Common myeloid progenitor, CD34-positive (primary cell): ENCODE results near the gene THAP2.
"Not testable (repeated sequence)": the region's sequence is repeated elsewhere in the genome, so short reads cannot be mapped to it uniquely, and the experiment has no call there.

Source experiments
- CTCF ChIA-PET: fragments of 350-600 bp; sonication (Branson Sonifier 250); formaldehyde crosslinking; loops from one replicate; lab custom pipeline; 2021; ENCODE audit warnings: antibody characterized with exemption; lab: Charles Lee
- POLR2A ChIA-PET: fragments of 350-600 bp; sonication (Branson Sonifier 250); formaldehyde crosslinking; loops from one replicate; lab custom pipeline; 2021; ENCODE audit warnings: antibody characterized with exemption; lab: Charles Lee
- DNase-seq, 3 donors: peaks; one replicate each; pipeline versions ENCODE4 v3.0.0 to v3.0.0-alpha.2; 2013
- H3K27ac ChIP-seq, 2 experiments: 1 replicate in 1 of 2; 2 replicates in 1 of 2; pipeline ENCODE4 v1.7.0; 2013; ENCODE audit warnings: inconsistent platforms in 2 of 2, low read length in 2 of 2, mild to moderate bottlenecking in 2 of 2, low read depth in 1 of 2, moderate library complexity in 1 of 2; ENCODE audit not compliant: severe bottlenecking in 2 of 2, insufficient read depth in 1 of 2, poor library complexity in 1 of 2
- H3K27me3 ChIP-seq, 5 experiments: replicated peaks in 2 of 5; 1 replicate in 3 of 5; 2 replicates in 2 of 5; pipeline versions ENCODE4 v1.6.1 to v1.7.0; 2013; ENCODE audit warnings: low read length in 4 of 5, mild to moderate bottlenecking in 2 of 5, moderate library complexity in 2 of 5, inconsistent platforms in 1 of 5; ENCODE audit not compliant: insufficient read depth in 5 of 5, control insufficient read depth in 4 of 5
- H3K36me3 ChIP-seq, 4 experiments: 1 replicate in 2 of 4; 2 replicates in 2 of 4; pipeline versions ENCODE4 v1.6.1 to v1.7.0; 2013; ENCODE audit warnings: low read length in 3 of 4, control low read depth in 1 of 4, mild to moderate bottlenecking in 1 of 4; ENCODE audit not compliant: control insufficient read depth in 4 of 4, insufficient read depth in 4 of 4
- H3K4me1 ChIP-seq, 4 experiments: 1 replicate in 3 of 4; 2 replicates in 1 of 4; pipeline versions ENCODE4 v1.6.1 to v1.7.1; 2013; ENCODE audit warnings: low read length in 3 of 4, mild to moderate bottlenecking in 3 of 4, control low read depth in 1 of 4, inconsistent platforms in 1 of 4, moderate library complexity in 1 of 4; ENCODE audit not compliant: control insufficient read depth in 4 of 4, insufficient read depth in 4 of 4; ENCODE audit errors: control extremely low read depth in 1 of 4
- H3K4me3 ChIP-seq, 7 experiments: 1 replicate in 4 of 7; 2 replicates in 3 of 7; pipeline versions ENCODE4 v1.5.1 to v1.7.0; 2013; ENCODE audit warnings: mild to moderate bottlenecking in 7 of 7, low read length in 6 of 7, moderate library complexity in 6 of 7, inconsistent platforms in 2 of 7, low read depth in 2 of 7, control low read depth in 1 of 7; ENCODE audit not compliant: insufficient read depth in 4 of 7, control insufficient read depth in 1 of 7; ENCODE audit errors: extremely low read depth in 1 of 7
- H3K9me3 ChIP-seq, 5 experiments: 1 replicate in 4 of 5; 2 replicates in 1 of 5; pipeline versions ENCODE4 v1.6.1 to v1.7.1; 2013; ENCODE audit warnings: low read length in 4 of 5, mild to moderate bottlenecking in 2 of 5, inconsistent platforms in 1 of 5, low read depth in 1 of 5, moderate library complexity in 1 of 5; ENCODE audit not compliant: control insufficient read depth in 4 of 5, insufficient read depth in 2 of 5; ENCODE audit errors: control extremely low read depth in 1 of 5
- WGBS: methylation state at CpG from one replicate; pipeline ENCODE4 v1.1.5; 2013; ENCODE audit not compliant: insufficient coverage; 5-methylcytosine and 5-hydroxymethylcytosine counted together

The THAP2 gene

GRCh38 chr12:71685914-71686657 lies 22.0 kb downstream of the THAP2 start, which contains the start of gene TMEM19:
Gene TMEM19 (plus strand): TSS chr12:71686082. CDS start chr12:71686681, 599 bp downstream.
- no peaks in the 10 kb centered on the region for H3K9me3 ChIP-seq
- ChIA-PET POLR2A (interaction anchor here (1.4 to 1.8 kb wide), 2 partner anchors 22 to 68 kb away, joined by 3 to 21 read pairs; partner anchors contain the start of genes RAB21, THAP2 and ZFC3H1), CTCF (interaction anchor here (0.7 to 5.1 kb wide), 6 partner anchors 13 to 151 kb away, joined by 3 to 37 read pairs (median 4); partner anchors contain the start of genes THAP2 and ZFC3H1)
- WGBS = 0% methylated on average over 29 of the region's 63 CpGs
- peaks cover 9 to 36% (median 15%) of the 10 kb centered on the region in 4 experiments for H3K4me1 ChIP-seq
- peak; percentile 89 to 92 (median 92) for DNase-seq
- no peaks in the 10 kb centered on the region for H3K36me3 ChIP-seq
- H3K4me3 ChIP-seq = peak within 1 kb of the TSS; percentile 68 to 98 (median 86)
- peak within 1 kb of the TSS; percentile 75 to 83 for H3K27ac ChIP-seq
- H3K27me3 ChIP-seq = no peaks in the 10 kb centered on the region

GRCh38 chr12:71686658-71687025 lies 22.5 kb downstream of the THAP2 start:
- no peaks in the 10 kb centered on the region for H3K27me3 ChIP-seq
- peak overlapping the region; percentile 75 to 83 for H3K27ac ChIP-seq
- no peaks in the 10 kb centered on the region for H3K36me3 ChIP-seq
- DNase-seq = peak in 2 of 3 donors; percentile 14 to 46
- ChIA-PET CTCF (interaction anchor here (0.9 to 5.1 kb wide), 4 partner anchors 14 to 151 kb away, joined by 3 to 37 read pairs (median 16); partner anchors contain the start of genes THAP2 and ZFC3H1), POLR2A (interaction anchor here (1.4 to 1.8 kb wide), 2 partner anchors 23 to 68 kb away, joined by 3 to 21 read pairs; partner anchors contain the start of genes RAB21, THAP2 and ZFC3H1)
- H3K9me3 ChIP-seq = no peaks in the 10 kb centered on the region
- no CpG with 5 or more reads among the region's 3 CpGs for WGBS
- peak overlapping the region in 6 of 7 experiments; percentile 80 to 98 (median 86) for H3K4me3 ChIP-seq
- H3K4me1 ChIP-seq = peaks cover 9 to 36% (median 15%) of the 10 kb centered on the region in 4 experiments

GRCh38 chr12:71687172-71687571 lies 23.1 kb downstream of the THAP2 start:
- H3K27ac ChIP-seq = peak overlapping the region in 1 of 2 experiments; percentile 83
- POLR2A ChIA-PET, H3K9me3 ChIP-seq, DNase-seq, H3K36me3 ChIP-seq, H3K27me3 ChIP-seq: not testable (repeated sequence)
- WGBS = 70% methylated on average over 2 of the region's 11 CpGs
- CTCF ChIA-PET = interaction anchor here (0.9 to 5.1 kb wide), 3 partner anchors 23 to 150 kb away, joined by 3 to 37 read pairs (median 30); partner anchors contain the start of genes THAP2 and ZFC3H1
- H3K4me1 ChIP-seq = peaks cover 9 to 36% (median 15%) of the 10 kb centered on the region in 4 experiments
- H3K4me3 ChIP-seq = peak overlapping the region in 5 of 7 experiments; percentile 80 to 90 (median 86)

GRCh38 chr12:71688961-71689570 lies 25.0 kb downstream of the THAP2 start:
- ChIA-PET POLR2A (no interaction called here), CTCF (interaction anchor here (1.1 kb wide), 1 partner anchor 26 kb away, joined by 3 read pairs; the partner anchor contains the start of gene ZFC3H1)
- WGBS = 100% methylated on average over 2 of the region's 5 CpGs
- Histone ChIP-seq H3K27me3 (no peaks in the 10 kb centered on the region), H3K36me3 (peaks cover 0 to 2% (median 0%) of the 10 kb centered on the region in 4 experiments), H3K27ac (no peak overlapping the region), H3K4me1 (peaks cover 9 to 33% (median 15%) of the 10 kb centered on the region in 4 experiments), H3K9me3 (no peaks in the 10 kb centered on the region), H3K4me3 (no peak overlapping the region)
- no peak for DNase-seq

GRCh38 chr12:71691504-71692129 lies 27.5 kb downstream of the THAP2 start:
- peaks cover 4 to 17% (median 9%) of the 10 kb centered on the region in 4 experiments for H3K4me1 ChIP-seq
- H3K27ac ChIP-seq = no peak overlapping the region
- no peak overlapping the region for H3K4me3 ChIP-seq
- H3K36me3 ChIP-seq = peaks cover 0 to 6% (median 1%) of the 10 kb centered on the region in 4 experiments
- no peak for DNase-seq
- ChIA-PET POLR2A (interaction anchor here (0.6 kb wide), 1 partner anchor 254 kb away, joined by 3 read pairs; no protein-coding TSS in a partner anchor), CTCF (interaction anchor here (1.0 kb wide), 1 partner anchor 28 kb away, joined by 3 read pairs; the partner anchor contains the start of gene ZFC3H1)
- H3K27me3 ChIP-seq = no peaks in the 10 kb centered on the region
- no CpG with 5 or more reads among the region's 4 CpGs for WGBS
- no peaks in the 10 kb centered on the region for H3K9me3 ChIP-seq

- WGBS = 97% methylated on average over 7 of the region's 7 CpGs
- peaks cover 0 to 15% (median 11%) of the 10 kb centered on the region in 4 experiments for H3K36me3 ChIP-seq
- H3K4me3 ChIP-seq = no peak overlapping the region
- H3K4me1 ChIP-seq = peaks cover 0 to 4% (median under 1%) of the 10 kb centered on the region in 4 experiments
- DNase-seq = no peak
- no peaks in the 10 kb centered on the region for H3K9me3 ChIP-seq
- CTCF ChIA-PET = no interaction called here
- no peak overlapping the region for H3K27ac ChIP-seq
- POLR2A ChIA-PET = no interaction called here
- no peaks in the 10 kb centered on the region for H3K27me3 ChIP-seq
Measured at GRCh38 chr12:71693126-71693525, 29.0 kb downstream of the THAP2 start.
